Stimulated activated naive CD8-positive, alpha-beta T cell treated with anti-CD3 and anti-CD28 coated beads, Interleukin-15, amount 100 ng/mL, for 72 hours (primary cell): ENCODE measurements around the gene MICU1.
"Not testable (repeated sequence)": the region's sequence is repeated elsewhere in the genome, so short reads cannot be mapped to it uniquely, and the experiment has no call there.

Experiments used
- ATAC-seq: fragments of 150-1000 bp; cut with Tn5 transposase; 2 replicates; pipeline ENCODE4 v1.10.0; 2021; ENCODE audit warnings: mild to moderate bottlenecking, moderate library complexity
- DNase-seq, 2 donors: peaks; one replicate each; pipeline ENCODE4 v3.0.0; 2021 to 2022
- H3K27ac Mint-ChIP-seq, 2 donors: one replicate each; pipeline ENCODE4 v1.8.0; 2022; ENCODE audit warnings: mild to moderate bottlenecking in 2 of 2, mixed read lengths in 2 of 2, moderate library complexity in 2 of 2
- H3K27me3 Mint-ChIP-seq: one replicate; pipeline ENCODE4 v1.8.0; 2022; ENCODE audit warnings: mixed read lengths
- H3K4me1 Mint-ChIP-seq: one replicate; pipeline ENCODE4 v1.8.0; 2022; ENCODE audit warnings: mild to moderate bottlenecking, mixed read lengths
- H3K4me3 Mint-ChIP-seq, 2 donors: one replicate each; pipeline ENCODE4 v1.8.0; 2022; ENCODE audit warnings: mild to moderate bottlenecking in 2 of 2, mixed read lengths in 2 of 2, moderate library complexity in 1 of 2
- H3K9me3 Mint-ChIP-seq, 2 donors: one replicate each; pipeline ENCODE4 v1.8.0; 2022; ENCODE audit warnings: mixed read lengths in 2 of 2

The MICU1 gene

GRCh38 chr10:72335394-72336258, 290.3 kb downstream of the MICU1 start:
- ATAC-seq: peak; percentile 40
- Mint-ChIP-seq H3K9me3 (no peaks in the 10 kb centered on the region), H3K4me1 (peaks cover 75% of the 10 kb centered on the region), H3K27me3 (no peaks in the 10 kb centered on the region), H3K4me3 (peak overlapping the region; percentile 67 to 83), H3K27ac (peak overlapping the region; percentile 88 to 89)
- peak; percentile 65 to 79 for DNase-seq

- H3K27ac Mint-ChIP-seq: peak overlapping the region; percentile 88 to 89
- no peaks in the 10 kb centered on the region for H3K27me3 Mint-ChIP-seq
- peaks cover 76% of the 10 kb centered on the region for H3K4me1 Mint-ChIP-seq
- peak; percentile 75 for ATAC-seq
- H3K4me3 Mint-ChIP-seq: peak overlapping the region; percentile 67 to 83
- no peaks in the 10 kb centered on the region for H3K9me3 Mint-ChIP-seq
- peak; percentile 84 to 97 for DNase-seq
These were observed 291.0 kb downstream of the MICU1 start for GRCh38 chr10:72334825-72335393.

GRCh38 chr10:72334196-72334824, 291.6 kb downstream of the MICU1 start:
- Mint-ChIP-seq H3K27ac (peak overlapping the region; percentile 88 to 89), H3K9me3 (no peaks in the 10 kb centered on the region), H3K27me3 (no peaks in the 10 kb centered on the region), H3K4me1 (peaks cover 82% of the 10 kb centered on the region), H3K4me3 (peak overlapping the region; percentile 67 to 83)
- ATAC-seq (no peak), DNase-seq (peak; percentile 30 to 52)

- Mint-ChIP-seq H3K9me3 (no peaks in the 10 kb centered on the region), H3K4me3 (peak overlapping the region; percentile 67 to 98), H3K27ac (peak overlapping the region in 1 of 2 donors; percentile 90), H3K27me3 (no peaks in the 10 kb centered on the region), H3K4me1 (peaks cover 92% of the 10 kb centered on the region)
- ATAC-seq: peak; percentile 21
- peak; percentile 64 to 89 for DNase-seq
These were observed 292.5 kb downstream of the MICU1 start for GRCh38 chr10:72333112-72334015.

- DNase-seq: peak in 1 of 2 donors; percentile 35
- Mint-ChIP-seq H3K27ac (peak overlapping the region; percentile 48 to 90), H3K4me1 (peaks cover 100% of the 10 kb centered on the region), H3K27me3 (no peaks in the 10 kb centered on the region), H3K9me3 (no peaks in the 10 kb centered on the region), H3K4me3 (peak overlapping the region; percentile 67 to 98)
- ATAC-seq: no peak
These were observed 293.3 kb downstream of the MICU1 start for GRCh38 chr10:72332423-72333111.

GRCh38 chr10:72331575-72332422, 294.1 kb downstream of the MICU1 start:
- H3K4me1 Mint-ChIP-seq: peaks cover 96% of the 10 kb centered on the region
- peak; percentile 65 for ATAC-seq
- H3K27me3 Mint-ChIP-seq: no peaks in the 10 kb centered on the region
- H3K27ac Mint-ChIP-seq: peak overlapping the region; percentile 89 to 92
- peak overlapping the region; percentile 83 to 98 for H3K4me3 Mint-ChIP-seq
- H3K9me3 Mint-ChIP-seq: no peaks in the 10 kb centered on the region
- peak; percentile 93 to 99 for DNase-seq

- ATAC-seq: no peak
- no peaks in the 10 kb centered on the region for H3K9me3 Mint-ChIP-seq
- no peak for DNase-seq
- H3K27ac Mint-ChIP-seq: peak overlapping the region; percentile 70 to 93
- H3K4me3 Mint-ChIP-seq: peak overlapping the region; percentile 83 to 98
- H3K4me1 Mint-ChIP-seq: peaks cover 90% of the 10 kb centered on the region
- no peaks in the 10 kb centered on the region for H3K27me3 Mint-ChIP-seq
These were observed 295.8 kb downstream of the MICU1 start for GRCh38 chr10:72330069-72330426.

GRCh38 chr10:72329290-72330068, 296.4 kb downstream of the MICU1 start:
- Mint-ChIP-seq H3K27ac (peak overlapping the region; percentile 70 to 93), H3K27me3 (no peaks in the 10 kb centered on the region), H3K9me3 (no peaks in the 10 kb centered on the region), H3K4me1 (peaks cover 90% of the 10 kb centered on the region), H3K4me3 (peak overlapping the region; percentile 95 to 98)
- DNase-seq (peak in 1 of 2 donors; percentile 52), ATAC-seq (no peak)

- Mint-ChIP-seq H3K4me3 (peak overlapping the region; percentile 95 to 98), H3K27me3 (no peaks in the 10 kb centered on the region), H3K27ac (peak overlapping the region; percentile 100), H3K9me3 (no peaks in the 10 kb centered on the region), H3K4me1 (peaks cover 90% of the 10 kb centered on the region)
- ATAC-seq (peak; percentile 59), DNase-seq (peak; percentile 74 to 86)
These were observed 297.1 kb downstream of the MICU1 start for GRCh38 chr10:72328829-72329204.

- peak overlapping the region; percentile 95 to 98 for H3K4me3 Mint-ChIP-seq
- peak overlapping the region; percentile 100 for H3K27ac Mint-ChIP-seq
- H3K27me3 Mint-ChIP-seq: no peaks in the 10 kb centered on the region
- peak; percentile 56 to 77 for DNase-seq
- no peaks in the 10 kb centered on the region for H3K9me3 Mint-ChIP-seq
- peaks cover 90% of the 10 kb centered on the region for H3K4me1 Mint-ChIP-seq
- peak; percentile 10 for ATAC-seq
These were observed 297.6 kb downstream of the MICU1 start for GRCh38 chr10:72328045-72328828.

- H3K9me3 Mint-ChIP-seq, H3K27me3 Mint-ChIP-seq: not testable (repeated sequence)
- Mint-ChIP-seq H3K4me1 (peaks cover 90% of the 10 kb centered on the region), H3K27ac (peak overlapping the region; percentile 100), H3K4me3 (peak overlapping the region; percentile 95 to 98)
- ATAC-seq: peak; percentile 26
- peak; percentile 90 to 94 for DNase-seq
These were observed 298.9 kb downstream of the MICU1 start for GRCh38 chr10:72326665-72327603.
